Measurements from ENCODE around the gene PBX1.

DNA sequence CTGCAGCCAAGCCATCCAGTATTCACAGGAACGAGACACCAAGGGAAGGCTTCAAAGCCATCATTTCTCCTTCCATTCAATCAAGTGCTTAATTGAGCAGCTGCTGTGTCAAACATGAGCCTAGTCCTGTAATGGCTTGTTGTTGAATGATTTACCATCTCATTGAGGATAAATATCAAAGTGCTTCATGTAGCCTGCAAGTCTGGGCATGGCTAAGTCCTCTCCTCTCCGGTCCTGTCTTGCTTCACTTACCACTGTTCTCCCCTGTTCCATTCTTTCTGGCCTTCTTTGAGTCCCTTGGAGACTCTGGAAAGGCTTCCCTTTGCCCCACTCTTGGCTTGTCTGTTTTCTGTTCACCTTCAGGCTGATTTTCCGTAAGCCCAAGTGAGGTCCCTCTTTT lies 279.8 kb downstream of the PBX1 start:
- TF ChIP-seq, protein P1, sequence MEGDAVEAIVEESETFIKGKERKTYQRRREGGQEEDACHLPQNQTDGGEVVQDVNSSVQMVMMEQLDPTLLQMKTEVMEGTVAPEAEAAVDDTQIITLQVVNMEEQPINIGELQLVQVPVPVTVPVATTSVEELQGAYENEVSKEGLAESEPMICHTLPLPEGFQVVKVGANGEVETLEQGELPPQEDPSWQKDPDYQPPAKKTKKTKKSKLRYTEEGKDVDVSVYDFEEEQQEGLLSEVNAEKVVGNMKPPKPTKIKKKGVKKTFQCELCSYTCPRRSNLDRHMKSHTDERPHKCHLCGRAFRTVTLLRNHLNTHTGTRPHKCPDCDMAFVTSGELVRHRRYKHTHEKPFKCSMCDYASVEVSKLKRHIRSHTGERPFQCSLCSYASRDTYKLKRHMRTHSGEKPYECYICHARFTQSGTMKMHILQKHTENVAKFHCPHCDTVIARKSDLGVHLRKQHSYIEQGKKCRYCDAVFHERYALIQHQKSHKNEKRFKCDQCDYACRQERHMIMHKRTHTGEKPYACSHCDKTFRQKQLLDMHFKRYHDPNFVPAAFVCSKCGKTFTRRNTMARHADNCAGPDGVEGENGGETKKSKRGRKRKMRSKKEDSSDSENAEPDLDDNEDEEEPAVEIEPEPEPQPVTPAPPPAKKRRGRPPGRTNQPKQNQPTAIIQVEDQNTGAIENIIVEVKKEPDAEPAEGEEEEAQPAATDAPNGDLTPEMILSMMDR (IDR thresholded peaks at IDR 0.05) = no peak
- TF ChIP-seq POLR2A (IDR thresholded peaks at IDR 0.05) = no peak

Data from esophagus squamous epithelium (tissue), 4 donors.